Natural killer cell treated with Interleukin-12 subunit alpha and Interleukin-12 subunit beta and Interleukin-15 and Interleukin-18, amount 100 ng/mL, for 72 hours (primary cell): ENCODE measurements around the gene HEPHL1. TPM values are rescaled to one million over a fixed set of nuclear protein-coding genes. Genes with fewer than 3 reads are reported as not detected.

Experiments
- ATAC-seq, 2 donors: fragments of 150-1000 bp; cut with Tn5 transposase in 1 of 2; sonication (Bioruptor Pico), chemical (Tn5 transposase) in 1 of 2; 2 replicates each; pipeline ENCODE4 v1.10.0; 2021
- DNase-seq: peaks from one replicate; pipeline ENCODE4 v3.0.0; 2022; ENCODE audit warnings: low spot score
- H3K27ac Mint-ChIP-seq, 2 donors: 1 replicate in 1 of 2; 2 replicates in 1 of 2; pipeline ENCODE4 v1.8.0; 2022; ENCODE audit warnings: mixed read lengths in 2 of 2, mild to moderate bottlenecking in 1 of 2, moderate library complexity in 1 of 2
- H3K27me3 Mint-ChIP-seq, 2 donors: 1 replicate in 1 of 2; 2 replicates in 1 of 2; pipeline ENCODE4 v1.8.0; 2022; ENCODE audit warnings: mixed read lengths in 2 of 2
- H3K36me3 Mint-ChIP-seq: one replicate; pipeline ENCODE4 v1.8.0; 2022; ENCODE audit warnings: mixed read lengths
- H3K4me1 Mint-ChIP-seq, 2 donors: 1 replicate in 1 of 2; 2 replicates in 1 of 2; pipeline ENCODE4 v1.8.0; 2022; ENCODE audit warnings: low read depth in 2 of 2, mixed read lengths in 2 of 2, mild to moderate bottlenecking in 1 of 2
- H3K4me3 Mint-ChIP-seq: one replicate; pipeline ENCODE4 v1.8.0; 2022; ENCODE audit warnings: mixed read lengths
- H3K9me3 Mint-ChIP-seq: 2 replicates; pipeline ENCODE4 v1.8.0; 2022; ENCODE audit warnings: mixed read lengths
- total RNA-seq, 2 donors: library from RNA; stranded (reverse); gene quantifications; one replicate each; pipeline ENCODE4 v1.2.3, GENCODE V29; 2022

Gene HEPHL1
- total RNA-seq, 2 donors from 2014 or later = not detected

GRCh38 chr11:93997741-93998140, 23.4 kb upstream of the HEPHL1 start:
- H3K27me3 Mint-ChIP-seq = peaks cover 0 to 6% of the 10 kb centered on the region in 2 donors
- peaks cover 16% of the 10 kb centered on the region for H3K9me3 Mint-ChIP-seq
- no peak overlapping the region for H3K27ac Mint-ChIP-seq
- no peaks in the 10 kb centered on the region for H3K4me1 Mint-ChIP-seq
- DNase-seq (no peak), ATAC-seq (no peak)
- H3K36me3 Mint-ChIP-seq = peaks cover 12% of the 10 kb centered on the region
- no peak overlapping the region for H3K4me3 Mint-ChIP-seq

- ATAC-seq (no peak), DNase-seq (no peak)
- Mint-ChIP-seq H3K9me3 (peaks cover 16% of the 10 kb centered on the region), H3K27me3 (peaks cover 0 to 6% of the 10 kb centered on the region in 2 donors), H3K27ac (no peak overlapping the region), H3K4me1 (no peaks in the 10 kb centered on the region), H3K4me3 (no peak overlapping the region), H3K36me3 (no peaks in the 10 kb centered on the region)
These were observed 20.5 kb upstream of the HEPHL1 start for GRCh38 chr11:94000659-94001058.

GRCh38 chr11:94002226-94002625, 18.9 kb upstream of the HEPHL1 start:
- Mint-ChIP-seq H3K27ac (no peak overlapping the region), H3K36me3 (no peaks in the 10 kb centered on the region), H3K27me3 (peaks cover 0 to 6% of the 10 kb centered on the region in 2 donors), H3K4me1 (no peaks in the 10 kb centered on the region), H3K4me3 (no peak overlapping the region), H3K9me3 (peaks cover 18% of the 10 kb centered on the region)
- ATAC-seq (no peak), DNase-seq (no peak)

GRCh38 chr11:94007426-94007825, 13.7 kb upstream of the HEPHL1 start:
- no peak for ATAC-seq

GRCh38 chr11:94007906-94008305, 13.2 kb upstream of the HEPHL1 start:
- no peak for ATAC-seq
- Mint-ChIP-seq H3K4me3 (no peak overlapping the region), H3K36me3 (no peaks in the 10 kb centered on the region), H3K4me1 (no peaks in the 10 kb centered on the region), H3K27me3 (peaks cover 3 to 8% of the 10 kb centered on the region in 2 donors), H3K27ac (no peak overlapping the region), H3K9me3 (peaks cover 12% of the 10 kb centered on the region)
- DNase-seq = no peak

More at GRCh38 chr11:94007426-94007825, 13.7 kb upstream of the HEPHL1 start:
- Mint-ChIP-seq H3K36me3 (no peaks in the 10 kb centered on the region), H3K27ac (no peak overlapping the region), H3K4me3 (no peak overlapping the region), H3K27me3 (peaks cover 3 to 8% of the 10 kb centered on the region in 2 donors), H3K9me3 (peaks cover 12% of the 10 kb centered on the region), H3K4me1 (no peaks in the 10 kb centered on the region)
- no peak for DNase-seq

- H3K4me3 Mint-ChIP-seq = no peak overlapping the region
- no peaks in the 10 kb centered on the region for H3K4me1 Mint-ChIP-seq
These were observed 11.0 kb upstream of the HEPHL1 start for GRCh38 chr11:94010136-94010535.

GRCh38 chr11:94011478-94011877, 9.7 kb upstream of the HEPHL1 start:
- Mint-ChIP-seq H3K4me3 (no peak overlapping the region), H3K9me3 (peaks cover 3% of the 10 kb centered on the region), H3K36me3 (no peaks in the 10 kb centered on the region), H3K4me1 (no peaks in the 10 kb centered on the region), H3K27ac (no peak overlapping the region), H3K27me3 (peaks cover 3 to 14% of the 10 kb centered on the region in 2 donors)
- DNase-seq (no peak), ATAC-seq (no peak)

More at GRCh38 chr11:94010136-94010535, 11.0 kb upstream of the HEPHL1 start:
- Mint-ChIP-seq H3K27ac (no peak overlapping the region), H3K27me3 (peaks cover 3 to 14% of the 10 kb centered on the region in 2 donors), H3K9me3 (peaks cover 8% of the 10 kb centered on the region), H3K36me3 (no peaks in the 10 kb centered on the region)
- no peak for DNase-seq
- ATAC-seq = no peak

GRCh38 chr11:94017446-94017845, 3.7 kb upstream of the HEPHL1 start:
- H3K36me3 Mint-ChIP-seq = no peaks in the 10 kb centered on the region
- H3K4me1 Mint-ChIP-seq = no peaks in the 10 kb centered on the region

GRCh38 chr11:94018721-94019120, 2.4 kb upstream of the HEPHL1 start:
- no peak overlapping the region for H3K4me3 Mint-ChIP-seq
- ATAC-seq (no peak), DNase-seq (no peak)
- H3K27me3 Mint-ChIP-seq = no peaks in the 10 kb centered on the region
- no peaks in the 10 kb centered on the region for H3K36me3 Mint-ChIP-seq
- no peaks in the 10 kb centered on the region for H3K9me3 Mint-ChIP-seq
- no peaks in the 10 kb centered on the region for H3K4me1 Mint-ChIP-seq
- H3K27ac Mint-ChIP-seq = no peak overlapping the region

More at GRCh38 chr11:94017446-94017845, 3.7 kb upstream of the HEPHL1 start:
- H3K27me3 Mint-ChIP-seq = peaks cover 0 to 6% of the 10 kb centered on the region in 2 donors
- no peak for DNase-seq
- no peak for ATAC-seq
- no peaks in the 10 kb centered on the region for H3K9me3 Mint-ChIP-seq
- no peak overlapping the region for H3K27ac Mint-ChIP-seq
- H3K4me3 Mint-ChIP-seq = no peak overlapping the region

- Mint-ChIP-seq H3K36me3 (no peaks in the 10 kb centered on the region), H3K4me1 (no peaks in the 10 kb centered on the region), H3K4me3 (no peak overlapping the region), H3K27me3 (peaks cover 1 to 7% of the 10 kb centered on the region in 2 donors), H3K9me3 (peaks cover 11% of the 10 kb centered on the region), H3K27ac (no peak overlapping the region)
- no peak for ATAC-seq
- no peak for DNase-seq
These were observed 2.7 kb downstream of the HEPHL1 start for GRCh38 chr11:94023856-94024255.

GRCh38 chr11:94024547-94024946, 3.4 kb downstream of the HEPHL1 start:
- Mint-ChIP-seq H3K4me1 (no peaks in the 10 kb centered on the region), H3K36me3 (no peaks in the 10 kb centered on the region), H3K27ac (no peak overlapping the region), H3K9me3 (peaks cover 11% of the 10 kb centered on the region), H3K4me3 (no peak overlapping the region), H3K27me3 (peaks cover 2 to 7% of the 10 kb centered on the region in 2 donors)
- DNase-seq (no peak), ATAC-seq (no peak)

GRCh38 chr11:94025690-94026394, 4.7 kb downstream of the HEPHL1 start:
- no peak for ATAC-seq
- no peaks in the 10 kb centered on the region for H3K36me3 Mint-ChIP-seq

GRCh38 chr11:94027210-94027609, 6.1 kb downstream of the HEPHL1 start:
- DNase-seq = no peak
- H3K4me1 Mint-ChIP-seq = no peaks in the 10 kb centered on the region
- H3K9me3 Mint-ChIP-seq = peaks cover 11% of the 10 kb centered on the region
- no peak for ATAC-seq
- no peak overlapping the region for H3K27ac Mint-ChIP-seq
- H3K4me3 Mint-ChIP-seq = no peak overlapping the region
- H3K27me3 Mint-ChIP-seq = peaks cover 2 to 7% of the 10 kb centered on the region in 2 donors
- no peaks in the 10 kb centered on the region for H3K36me3 Mint-ChIP-seq

More at GRCh38 chr11:94025690-94026394, 4.7 kb downstream of the HEPHL1 start:
- Mint-ChIP-seq H3K4me3 (no peak overlapping the region), H3K27me3 (peaks cover 2 to 7% of the 10 kb centered on the region in 2 donors), H3K4me1 (no peaks in the 10 kb centered on the region), H3K9me3 (peaks cover 11% of the 10 kb centered on the region), H3K27ac (no peak overlapping the region)
- DNase-seq = no peak

GRCh38 chr11:94028436-94028835, 7.3 kb downstream of the HEPHL1 start:
- peaks cover 2 to 8% of the 10 kb centered on the region in 2 donors for H3K27me3 Mint-ChIP-seq
- H3K27ac Mint-ChIP-seq = no peak overlapping the region
- H3K4me1 Mint-ChIP-seq = no peaks in the 10 kb centered on the region
- H3K9me3 Mint-ChIP-seq = peaks cover 11% of the 10 kb centered on the region
- no peaks in the 10 kb centered on the region for H3K36me3 Mint-ChIP-seq
- no peak for DNase-seq
- no peak overlapping the region for H3K4me3 Mint-ChIP-seq
- no peak for ATAC-seq
